Panc1 (cell line): ENCODE measurements around the gene HMCES.

Experiments
- POLR2AphosphoS5 ChIP-seq: IDR thresholded peaks from 2 replicates; pipeline ENCODE4 v1.6.1; 2012; ENCODE audit warnings: mild to moderate bottlenecking, low read depth, low read length, moderate library complexity
- SIN3A ChIP-seq: IDR thresholded peaks from 2 replicates; pipeline ENCODE4 v1.6.1; 2012; ENCODE audit warnings: low read depth, mild to moderate bottlenecking, low read length, moderate library complexity, borderline replicate concordance; ENCODE audit not compliant: insufficient read depth
- TCF7L2 ChIP-seq: IDR thresholded peaks from 2 replicates; pipeline ENCODE4 v1.6.1; 2011; ENCODE audit warnings: mild to moderate bottlenecking, low read depth, low read length, inconsistent platforms
- TF ChIP-seq, protein P1 (sequence below): fragments of 450-650 bp; IDR thresholded peaks from 2 replicates; pipeline ENCODE4 v1.5.1; 2017; ENCODE audit warnings: mild to moderate bottlenecking

DNA sequence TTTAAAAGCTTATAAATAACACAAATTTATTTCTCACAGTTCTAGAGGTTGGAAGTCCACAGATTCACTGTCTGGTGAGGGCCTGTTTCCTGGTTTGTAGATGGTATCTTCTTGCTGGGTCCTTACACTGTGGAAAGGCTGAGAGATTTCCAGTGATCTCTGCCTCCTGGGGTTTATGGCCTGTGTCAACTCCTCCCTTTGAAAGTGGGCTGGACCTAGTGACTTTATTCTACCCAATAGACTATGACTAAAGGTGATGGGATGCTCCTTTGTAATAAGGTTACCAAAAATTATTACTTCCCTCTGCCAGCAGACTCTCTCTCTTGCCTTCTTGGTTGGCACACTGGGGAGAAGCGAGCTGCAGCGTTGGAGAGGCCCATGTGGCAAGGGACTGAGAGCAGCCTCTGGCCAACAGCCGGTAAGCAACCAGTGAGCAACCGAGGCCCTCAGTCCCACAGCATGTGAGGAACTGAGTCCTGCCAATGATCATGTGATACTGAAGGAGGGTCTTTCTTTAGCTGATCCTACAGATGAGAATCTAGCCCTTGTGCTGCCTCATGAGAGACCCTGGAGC lies 43.2 kb upstream of the HMCES start:
- TF ChIP-seq, protein P1, sequence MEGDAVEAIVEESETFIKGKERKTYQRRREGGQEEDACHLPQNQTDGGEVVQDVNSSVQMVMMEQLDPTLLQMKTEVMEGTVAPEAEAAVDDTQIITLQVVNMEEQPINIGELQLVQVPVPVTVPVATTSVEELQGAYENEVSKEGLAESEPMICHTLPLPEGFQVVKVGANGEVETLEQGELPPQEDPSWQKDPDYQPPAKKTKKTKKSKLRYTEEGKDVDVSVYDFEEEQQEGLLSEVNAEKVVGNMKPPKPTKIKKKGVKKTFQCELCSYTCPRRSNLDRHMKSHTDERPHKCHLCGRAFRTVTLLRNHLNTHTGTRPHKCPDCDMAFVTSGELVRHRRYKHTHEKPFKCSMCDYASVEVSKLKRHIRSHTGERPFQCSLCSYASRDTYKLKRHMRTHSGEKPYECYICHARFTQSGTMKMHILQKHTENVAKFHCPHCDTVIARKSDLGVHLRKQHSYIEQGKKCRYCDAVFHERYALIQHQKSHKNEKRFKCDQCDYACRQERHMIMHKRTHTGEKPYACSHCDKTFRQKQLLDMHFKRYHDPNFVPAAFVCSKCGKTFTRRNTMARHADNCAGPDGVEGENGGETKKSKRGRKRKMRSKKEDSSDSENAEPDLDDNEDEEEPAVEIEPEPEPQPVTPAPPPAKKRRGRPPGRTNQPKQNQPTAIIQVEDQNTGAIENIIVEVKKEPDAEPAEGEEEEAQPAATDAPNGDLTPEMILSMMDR, result no peak
- TF ChIP-seq TCF7L2 (no peak), POLR2AphosphoS5 (no peak), SIN3A (no peak)
